Ovary (tissue), 3 donors: ENCODE measurements around the gene GP1BB.

ENCODE experiments used
- CTCF ChIP-seq, 3 donors: fragments of 450-650 bp in 2 of 3; fragments of 200-600 bp in 1 of 3; IDR thresholded peaks; one replicate each; pipeline versions ENCODE4 v1.5.1 to v1.8.0; 2016 to 2022; ENCODE audit warnings: antibody characterized with exemption in 3 of 3, mild to moderate bottlenecking in 1 of 3
- EP300 ChIP-seq: sonication (generic); formaldehyde crosslinking; IDR thresholded peaks from one replicate; pipeline ENCODE4 v1.6.1; 2017; ENCODE audit warnings: antibody characterized with exemption
- POLR2A ChIP-seq: fragments of 450-650 bp; IDR thresholded peaks from one replicate; pipeline ENCODE4 v1.6.1; 2017; ENCODE audit warnings: antibody characterized with exemption, mild to moderate bottlenecking, moderate library complexity
- donor health status: DM: no; HTN: no; CAD: no.

DNA sequence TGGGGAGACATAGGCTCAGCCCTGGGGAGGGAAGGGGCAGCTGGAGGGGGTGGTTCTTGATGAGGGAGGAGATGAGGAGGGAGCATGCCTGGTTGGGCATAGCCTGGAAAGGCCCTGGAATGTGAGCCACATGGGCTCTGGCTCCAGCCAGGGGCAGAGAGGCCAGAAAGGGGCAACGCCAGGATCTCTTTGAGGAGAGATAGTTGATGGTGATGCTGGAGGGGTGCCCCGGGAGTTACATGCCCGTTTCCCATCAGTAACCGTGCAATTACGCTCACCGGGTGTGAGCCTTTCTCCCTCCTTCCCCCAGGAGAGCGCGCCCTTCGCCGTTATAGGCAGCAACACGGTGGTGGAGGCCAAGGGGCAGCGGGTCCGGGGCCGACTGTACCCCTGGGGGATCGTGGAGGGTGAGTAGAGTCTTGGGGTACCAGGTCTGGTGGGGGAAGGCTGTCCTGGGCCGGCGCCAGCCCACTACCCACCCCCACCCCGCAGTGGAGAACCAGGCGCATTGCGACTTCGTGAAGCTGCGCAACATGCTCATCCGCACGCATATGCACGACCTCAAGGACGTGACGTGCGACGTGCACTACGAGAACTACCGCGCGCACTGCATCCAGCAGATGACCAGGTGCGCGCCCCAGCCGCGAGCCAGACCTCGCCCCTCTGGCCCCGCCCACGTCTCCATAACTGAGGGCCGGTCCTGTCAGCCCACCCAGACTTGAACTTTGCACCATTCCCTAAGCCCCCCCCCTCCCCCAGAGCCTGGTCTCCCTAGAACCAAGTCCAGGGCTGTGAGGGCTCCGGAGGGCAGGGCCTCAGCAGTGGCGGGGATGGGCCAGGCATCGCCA, 1.8 kb upstream of the GP1BB start:
- no peak for TF ChIP-seq CTCF (IDR thresholded peaks at IDR 0.05)
- no peak for TF ChIP-seq EP300
- TF ChIP-seq POLR2A: no peak
